ENCODE measurements around the gene MYH1. TPM values are rescaled to one million over a fixed set of nuclear protein-coding genes. Genes with fewer than 3 reads are reported as not detected.

MYH1 gene
- total RNA-seq, 3 donors from 2014 or later: 1.9 TPM; not detected in 2

GRCh38 chr17:10463402-10463801 is 54.9 kb downstream of the MYH1 start:
- Histone ChIP-seq H3K4me1 (no peaks in the 10 kb centered on the region), H3K36me3 (no peaks in the 10 kb centered on the region), H3K27ac (no peak overlapping the region), H3K9me3 (peaks cover 0 to 5% of the 10 kb centered on the region in 2 donors), H3K27me3 (no peaks in the 10 kb centered on the region), H3K4me3 (no peak overlapping the region)
- intact Hi-C loops (cut with DNase I; ENCODE audit: low total_unique reads): no loop called here
- DNase-seq (ENCODE audit: low spot score in 2 of 2): no peak
- no peak for TF ChIP-seq POLR2A (IDR thresholded peaks at IDR 0.05)
- no peak for TF ChIP-seq POLR2AphosphoS5 (IDR thresholded peaks at IDR 0.05)
- TF ChIP-seq, protein P1, sequence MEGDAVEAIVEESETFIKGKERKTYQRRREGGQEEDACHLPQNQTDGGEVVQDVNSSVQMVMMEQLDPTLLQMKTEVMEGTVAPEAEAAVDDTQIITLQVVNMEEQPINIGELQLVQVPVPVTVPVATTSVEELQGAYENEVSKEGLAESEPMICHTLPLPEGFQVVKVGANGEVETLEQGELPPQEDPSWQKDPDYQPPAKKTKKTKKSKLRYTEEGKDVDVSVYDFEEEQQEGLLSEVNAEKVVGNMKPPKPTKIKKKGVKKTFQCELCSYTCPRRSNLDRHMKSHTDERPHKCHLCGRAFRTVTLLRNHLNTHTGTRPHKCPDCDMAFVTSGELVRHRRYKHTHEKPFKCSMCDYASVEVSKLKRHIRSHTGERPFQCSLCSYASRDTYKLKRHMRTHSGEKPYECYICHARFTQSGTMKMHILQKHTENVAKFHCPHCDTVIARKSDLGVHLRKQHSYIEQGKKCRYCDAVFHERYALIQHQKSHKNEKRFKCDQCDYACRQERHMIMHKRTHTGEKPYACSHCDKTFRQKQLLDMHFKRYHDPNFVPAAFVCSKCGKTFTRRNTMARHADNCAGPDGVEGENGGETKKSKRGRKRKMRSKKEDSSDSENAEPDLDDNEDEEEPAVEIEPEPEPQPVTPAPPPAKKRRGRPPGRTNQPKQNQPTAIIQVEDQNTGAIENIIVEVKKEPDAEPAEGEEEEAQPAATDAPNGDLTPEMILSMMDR (IDR thresholded peaks at IDR 0.05): no peak

DNA sequence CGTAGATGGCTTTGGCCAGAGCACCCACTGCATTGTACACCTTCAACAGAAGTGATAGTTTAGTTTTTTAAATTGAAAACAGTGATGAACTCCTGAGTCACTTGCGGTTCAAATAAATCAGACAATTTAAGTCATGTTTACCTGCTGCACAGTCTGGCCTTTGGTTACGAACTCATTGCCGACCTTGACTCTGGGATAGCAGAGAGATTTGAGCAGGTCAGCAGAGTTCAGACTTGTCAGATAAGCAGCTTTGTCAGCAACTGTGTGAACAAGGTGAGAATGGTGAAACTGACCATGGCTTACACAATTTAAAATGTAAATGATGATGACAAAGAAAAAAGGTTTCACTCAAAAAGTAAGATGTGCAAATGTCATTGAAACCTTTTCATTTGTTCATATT is 58.3 kb downstream of the MYH1 start:
- no peak overlapping the region for H3K27ac ChIP-seq
- TF ChIP-seq POLR2AphosphoS5 (IDR thresholded peaks at IDR 0.05): no peak
- TF ChIP-seq POLR2A (IDR thresholded peaks at IDR 0.05): no peak
- TF ChIP-seq, protein P1 (IDR thresholded peaks at IDR 0.05): no peak
- H3K4me1 ChIP-seq: no peaks in the 10 kb centered on the region
- intact Hi-C loops (cut with DNase I; ENCODE audit: low total_unique reads): no loop called here
- H3K27me3 ChIP-seq: no peaks in the 10 kb centered on the region
- peaks cover 0 to 5% of the 10 kb centered on the region in 2 donors for H3K9me3 ChIP-seq
- H3K36me3 ChIP-seq: no peaks in the 10 kb centered on the region
- H3K4me3 ChIP-seq: no peak overlapping the region
- no peak for DNase-seq (ENCODE audit: low spot score in 2 of 2)

GRCh38 chr17:10458701-10459100 is 59.6 kb downstream of the MYH1 start:
- Histone ChIP-seq H3K9me3 (no peaks in the 10 kb centered on the region), H3K27me3 (no peaks in the 10 kb centered on the region), H3K36me3 (no peaks in the 10 kb centered on the region), H3K4me1 (no peaks in the 10 kb centered on the region), H3K27ac (no peak overlapping the region), H3K4me3 (no peak overlapping the region)
- intact Hi-C loops (cut with DNase I; ENCODE audit: low total_unique reads): no loop called here
- DNase-seq (ENCODE audit: low spot score in 2 of 2): no peak
- no peak for TF ChIP-seq POLR2A (IDR thresholded peaks at IDR 0.05)
- TF ChIP-seq, protein P1 (IDR thresholded peaks at IDR 0.05): no peak
- TF ChIP-seq POLR2AphosphoS5 (IDR thresholded peaks at IDR 0.05): no peak

DNA sequence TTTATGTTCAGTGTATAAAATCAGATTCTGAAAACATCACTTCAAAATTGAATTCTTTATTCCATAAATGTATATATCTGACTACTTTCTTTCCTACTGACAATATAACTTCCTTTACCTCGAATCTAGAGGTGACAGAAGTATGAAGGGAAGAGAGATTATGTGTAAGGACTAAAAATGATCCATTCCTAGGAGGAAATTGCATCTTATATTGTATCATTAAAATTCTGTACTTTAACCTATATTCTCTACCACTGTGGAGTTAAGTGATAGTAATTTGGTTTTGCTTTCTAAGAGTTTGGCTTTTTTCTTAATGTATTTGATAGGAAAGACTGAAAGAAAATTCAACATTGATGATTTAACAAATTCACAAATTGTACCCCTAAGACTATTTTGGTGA is 60.4 kb downstream of the MYH1 start:
- DNase-seq (ENCODE audit: low spot score in 2 of 2): no peak
- Histone ChIP-seq H3K36me3 (no peaks in the 10 kb centered on the region), H3K9me3 (no peaks in the 10 kb centered on the region), H3K27ac (no peak overlapping the region), H3K4me3 (no peak overlapping the region), H3K27me3 (no peaks in the 10 kb centered on the region), H3K4me1 (no peaks in the 10 kb centered on the region)
- intact Hi-C loops (cut with DNase I; ENCODE audit: low total_unique reads): no loop called here
- TF ChIP-seq, protein P1 (IDR thresholded peaks at IDR 0.05): no peak
- TF ChIP-seq POLR2A (IDR thresholded peaks at IDR 0.05) (no peak), POLR2AphosphoS5 (IDR thresholded peaks at IDR 0.05) (no peak)

GRCh38 chr17:10447026-10447931 is 71.1 kb downstream of the MYH1 start:
- intact Hi-C loops (cut with DNase I; ENCODE audit: low total_unique reads): no loop called here
- Histone ChIP-seq H3K4me3 (no peak overlapping the region), H3K4me1 (no peaks in the 10 kb centered on the region), H3K36me3 (no peaks in the 10 kb centered on the region), H3K27ac (no peak overlapping the region), H3K27me3 (no peaks in the 10 kb centered on the region), H3K9me3 (no peaks in the 10 kb centered on the region)
- no peak for DNase-seq (ENCODE audit: low spot score in 2 of 2)
- TF ChIP-seq, protein P1 (IDR thresholded peaks at IDR 0.05): no peak
- TF ChIP-seq POLR2A (IDR thresholded peaks at IDR 0.05) (no peak), POLR2AphosphoS5 (IDR thresholded peaks at IDR 0.05) (no peak)
